Renal pelvis (tissue), 4 donors: ENCODE results near the gene RGL4. TPM values are rescaled to one million over a fixed set of nuclear protein-coding genes. Genes with fewer than 3 reads are reported as not detected.
"Not testable (repeated sequence)": the region's sequence is repeated elsewhere in the genome, so short reads cannot be mapped to it uniquely, and the experiment has no call there.

Experiments
- DNase-seq: peaks from one replicate; pipeline ENCODE4 v3.0.0-alpha.2; 2013
- polyA plus RNA-seq, 3 donors: library from polyadenylated mRNA; unstranded; fragments of 120-200 nt; gene quantifications; one replicate each; pipeline ENCODE4 v1.2.1, GENCODE V29; 2013; ENCODE audit not compliant: insufficient read length in 3 of 3

RGL4 gene
- polyA plus RNA-seq, 3 donors: 2.5 to 5.7 (median 3.9) TPM

DNA sequence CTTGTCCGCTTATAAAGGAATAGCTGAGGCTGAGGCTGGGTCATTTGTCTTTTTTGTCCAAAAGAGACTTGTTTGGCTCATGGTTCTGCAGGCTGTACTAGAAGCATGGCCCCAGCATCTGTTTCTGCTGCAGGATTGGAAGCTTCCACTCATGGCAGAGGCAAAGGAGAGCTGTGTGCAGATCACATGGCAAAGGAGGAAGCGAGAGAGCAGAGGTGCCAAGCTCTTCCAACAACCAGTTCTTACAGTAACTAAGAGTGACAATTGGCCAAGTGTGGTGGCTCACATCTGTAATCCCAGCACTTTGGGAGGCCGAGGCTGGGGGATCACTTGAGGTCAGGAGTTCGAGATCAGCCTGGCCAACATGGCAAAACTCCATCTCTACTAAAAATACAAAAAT lies 37.3 kb downstream of the RGL4 start:
- not testable (repeated sequence) for DNase-seq

DNA sequence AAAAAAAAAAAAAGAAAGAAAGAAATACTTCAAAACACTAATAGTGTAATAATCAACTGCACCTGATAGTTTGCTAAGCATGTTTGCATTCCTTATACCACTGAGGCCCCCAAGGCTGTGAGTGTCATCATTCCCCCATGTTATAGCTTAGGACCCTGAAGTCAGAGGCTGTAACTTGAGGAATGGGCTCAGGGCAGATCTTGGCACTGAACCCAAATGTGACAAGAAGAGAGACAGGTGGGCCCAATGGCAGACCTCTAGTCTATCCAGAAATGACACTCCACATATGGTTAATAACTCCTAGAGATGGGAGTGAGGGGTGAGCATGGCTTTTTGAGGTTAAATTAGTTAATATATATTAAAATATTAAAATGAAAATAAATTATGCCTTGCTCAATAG lies 46.9 kb downstream of the RGL4 start:
- DNase-seq: no peak

DNA sequence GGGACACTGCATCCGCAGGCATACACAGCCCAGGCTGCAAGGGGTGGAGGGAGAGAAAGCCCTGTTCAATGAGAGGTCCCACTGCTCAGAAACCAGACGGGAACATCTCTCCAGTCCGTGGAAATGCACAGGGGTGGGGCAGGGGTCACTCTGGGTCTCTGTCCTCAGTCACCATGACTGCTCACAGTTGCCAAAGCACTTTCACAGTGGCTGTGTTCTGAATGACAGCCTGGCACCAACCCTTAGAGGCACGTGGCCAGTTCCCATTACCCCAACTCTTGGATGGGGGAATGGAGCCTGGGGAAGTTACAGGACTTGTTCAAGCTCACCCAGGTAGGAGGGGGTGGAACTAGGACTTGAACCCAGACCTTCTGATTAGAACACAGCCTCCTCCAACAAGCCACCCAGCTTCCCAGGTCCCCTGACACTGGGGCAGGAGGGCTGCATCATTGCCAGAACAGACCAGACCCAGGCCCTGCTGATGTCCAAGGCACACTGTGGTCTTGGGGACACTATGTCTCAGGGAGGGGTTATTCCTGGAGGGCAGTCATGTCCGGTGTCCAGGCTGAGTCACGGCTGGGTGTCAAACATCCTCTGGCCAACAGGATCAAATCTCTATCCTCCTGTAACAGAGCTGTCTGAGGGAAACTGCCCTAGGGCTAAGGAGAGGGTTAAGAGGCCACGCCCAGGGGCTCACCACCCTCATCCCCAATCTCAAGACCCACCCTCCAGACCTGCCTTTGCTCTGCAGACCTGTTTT lies 51.9 kb downstream of the RGL4 start:
- DNase-seq: no peak

DNA sequence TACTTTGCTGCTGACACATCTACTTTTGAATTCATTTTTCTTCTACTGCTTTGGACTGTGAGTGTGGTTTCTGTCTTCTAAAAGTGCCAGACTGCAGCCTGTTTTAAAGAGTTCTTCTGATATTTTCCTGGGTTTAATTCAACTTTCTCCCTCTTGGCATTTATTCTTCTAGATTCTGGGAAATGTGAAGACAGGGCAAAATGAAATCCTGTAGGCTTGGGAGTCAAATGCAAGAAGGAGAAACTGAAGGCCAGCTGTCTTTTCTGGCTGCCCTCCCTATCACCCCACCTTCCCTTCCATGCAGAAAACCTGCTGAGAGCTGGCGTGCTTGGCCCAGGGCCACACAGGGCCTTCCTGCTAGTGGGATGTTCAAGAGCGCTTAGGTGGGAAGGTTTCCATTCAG lies 52.5 kb downstream of the RGL4 start:
- DNase-seq: no peak

DNA sequence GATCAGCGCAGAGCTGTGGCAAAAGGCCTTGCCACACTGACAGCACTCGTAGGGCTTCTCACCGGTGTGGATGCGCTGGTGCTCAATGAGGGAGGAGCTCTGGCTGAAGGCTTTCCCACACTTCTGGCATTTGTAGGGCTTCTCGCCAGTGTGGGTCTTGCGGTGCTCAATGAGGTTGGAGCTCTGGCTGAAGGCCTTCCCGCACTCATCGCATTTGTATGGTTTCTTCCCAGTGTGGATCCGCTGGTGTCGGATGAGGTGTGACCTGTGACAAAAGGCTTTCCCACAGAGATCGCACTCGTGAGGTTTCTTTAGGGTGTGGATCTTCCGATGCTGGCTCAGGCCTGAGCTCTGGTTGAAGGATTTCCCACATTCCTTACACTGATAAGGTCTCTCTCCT lies 53.2 kb downstream of the RGL4 start:
- no peak for DNase-seq

DNA sequence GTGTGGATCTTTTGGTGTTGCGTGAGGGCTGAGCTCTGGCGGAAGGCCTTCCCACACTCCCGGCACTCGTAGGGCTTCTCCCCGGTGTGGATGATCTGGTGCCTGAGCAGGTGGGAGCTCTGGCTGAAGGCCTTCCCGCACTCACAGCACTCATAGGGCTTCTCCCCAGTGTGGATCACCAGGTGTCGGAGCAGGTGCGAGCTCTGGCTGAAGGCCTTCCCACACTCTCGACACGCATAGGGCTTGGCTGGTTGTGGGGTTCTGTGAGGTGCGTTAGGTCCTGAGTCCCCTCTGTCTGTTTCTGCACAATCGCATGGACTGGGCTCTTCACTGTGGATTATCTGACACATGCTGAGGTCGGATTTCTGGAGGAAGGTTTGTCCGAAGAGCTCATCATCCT lies 53.7 kb downstream of the RGL4 start:
- no peak for DNase-seq

DNA sequence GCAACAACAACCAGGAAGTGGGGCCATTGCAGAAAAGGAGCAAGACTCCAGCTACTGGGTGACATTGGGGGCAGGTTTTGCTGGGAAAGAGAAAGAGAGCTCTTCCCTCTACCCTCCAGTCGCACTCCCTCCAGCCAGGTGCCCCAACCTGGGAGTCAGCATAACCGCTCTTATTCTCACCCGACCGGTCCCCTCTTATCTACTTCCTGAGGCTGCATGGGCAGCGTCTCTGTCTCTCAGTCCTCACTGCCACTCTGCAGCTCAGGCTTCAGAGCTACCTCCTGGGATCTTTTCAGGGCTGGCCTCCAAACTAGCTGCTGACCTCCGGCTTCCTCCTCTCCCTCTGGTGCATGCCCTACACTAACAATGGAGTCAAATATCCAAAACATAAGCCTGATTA lies 55.0 kb downstream of the RGL4 start:
- no peak for DNase-seq

Other genes starting within 250 kb of the RGL4 start
- gene IGLL1, start 110.7 kb upstream of the RGL4 start, polyA plus RNA-seq: 1 to 10 TPM in 1 of 3 donors, under 1 TPM in 2; 0.61 to 1.4 (median 0.62) TPM
- 1 to 10 TPM; 2.3 to 4.8 (median 2.5) TPM for gene DRICH1, start 58.7 kb upstream of the RGL4 start, polyA plus RNA-seq
- 1 to 10 TPM; 6.1 to 8.6 (median 7.7) TPM for gene ZNF70, start 60.1 kb downstream of the RGL4 start, polyA plus RNA-seq
- gene VPREB3, start 63.4 kb downstream of the RGL4 start, polyA plus RNA-seq: 1 to 10 TPM in 2 of 3 donors, under 1 TPM in 1; 0.89 to 1.3 (median 1.1) TPM
- 1 to 10 TPM; 2.2 to 3.7 (median 2.9) TPM for gene C22orf15, start 72.0 kb downstream of the RGL4 start, polyA plus RNA-seq
- 100 to 1,000 TPM in 1 of 3 donors, 10 to 100 TPM in 2; 81.4 to 103 (median 91.5) TPM for gene CHCHD10, start 77.0 kb downstream of the RGL4 start, polyA plus RNA-seq
- gene MMP11, start 81.8 kb downstream of the RGL4 start, polyA plus RNA-seq: 10 to 100 TPM; 15.3 to 21.9 (median 20.0) TPM
- 100 to 1,000 TPM; 171 to 218 (median 181) TPM for gene SMARCB1, start 96.0 kb downstream of the RGL4 start, polyA plus RNA-seq
- gene DERL3, start 148.0 kb downstream of the RGL4 start, polyA plus RNA-seq: 1 to 10 TPM; 4.9 to 6.4 (median 6.3) TPM
- gene SLC2A11, start 166.9 kb downstream of the RGL4 start, polyA plus RNA-seq: 10 to 100 TPM; 22.8 to 68.3 (median 61.5) TPM
- 100 to 1,000 TPM; 248 to 398 (median 342) TPM for gene MIF, start 203.4 kb downstream of the RGL4 start, polyA plus RNA-seq